Fibroblast of upper back skin (primary cell): ENCODE results near the gene TBCE.
A peak's percentile ranks its signal among the peaks of the same experiment; 100 is the strongest.
"Not testable (repeated sequence)": the region's sequence is repeated elsewhere in the genome, so short reads cannot be mapped to it uniquely, and the experiment has no call there.

Experiments used
- DNase-seq: peaks from one replicate; pipeline ENCODE4 v3.0.0-alpha.2; 2013

TBCE gene

GRCh38 chr1:235357485-235358373 is 9.5 kb upstream of the TBCE start:
- no peak for DNase-seq

DNA sequence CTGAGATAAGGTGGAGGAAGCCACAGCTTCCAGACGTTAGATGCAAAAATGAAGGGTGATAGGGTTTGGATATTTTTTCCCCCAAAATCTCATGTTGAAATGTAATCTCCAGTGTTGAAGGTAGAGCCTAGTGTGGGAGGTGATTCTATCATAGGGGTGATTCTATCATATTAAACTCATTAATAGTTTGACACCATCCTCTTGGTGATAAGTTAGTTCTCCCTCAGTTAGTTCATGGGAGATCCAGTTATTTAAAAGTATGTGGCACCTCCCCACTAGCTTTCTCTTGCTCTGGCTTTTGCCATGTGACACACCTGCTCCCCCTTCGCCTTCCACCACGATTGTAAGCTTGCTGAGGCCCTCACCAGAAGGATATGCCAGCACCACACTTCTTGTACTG is 8.3 kb upstream of the TBCE start:
- DNase-seq, result no peak

GRCh38 chr1:235364189-235364588 is 3.0 kb upstream of the TBCE start:
- DNase-seq, result not testable (repeated sequence)

GRCh38 chr1:235366286-235366685 is 941 bp upstream of the TBCE start:
- no peak for DNase-seq

DNA sequence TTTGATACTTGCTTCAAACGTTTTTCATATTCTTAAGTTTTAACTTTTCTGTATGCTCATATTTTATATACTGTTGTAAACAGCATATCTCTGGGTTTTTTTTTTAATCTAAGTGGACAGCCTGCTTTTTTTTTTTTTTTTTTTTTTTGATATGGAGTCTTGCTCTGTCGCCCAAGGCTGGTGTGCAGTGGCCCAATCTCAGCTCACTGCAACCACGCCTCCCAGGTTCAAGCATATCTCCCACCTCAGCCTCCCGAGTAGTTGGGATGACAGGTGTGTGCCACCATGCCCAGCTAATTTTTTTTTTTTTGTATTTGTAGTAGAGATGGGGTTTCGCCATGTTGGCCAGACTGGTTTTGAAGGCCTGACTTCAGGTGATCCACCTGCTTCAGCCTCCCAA is 1.2 kb downstream of the TBCE start:
- DNase-seq, result no peak

- DNase-seq, result no peak
Observed at GRCh38 chr1:235369802-235370201, 2.6 kb downstream of the TBCE start.

DNA sequence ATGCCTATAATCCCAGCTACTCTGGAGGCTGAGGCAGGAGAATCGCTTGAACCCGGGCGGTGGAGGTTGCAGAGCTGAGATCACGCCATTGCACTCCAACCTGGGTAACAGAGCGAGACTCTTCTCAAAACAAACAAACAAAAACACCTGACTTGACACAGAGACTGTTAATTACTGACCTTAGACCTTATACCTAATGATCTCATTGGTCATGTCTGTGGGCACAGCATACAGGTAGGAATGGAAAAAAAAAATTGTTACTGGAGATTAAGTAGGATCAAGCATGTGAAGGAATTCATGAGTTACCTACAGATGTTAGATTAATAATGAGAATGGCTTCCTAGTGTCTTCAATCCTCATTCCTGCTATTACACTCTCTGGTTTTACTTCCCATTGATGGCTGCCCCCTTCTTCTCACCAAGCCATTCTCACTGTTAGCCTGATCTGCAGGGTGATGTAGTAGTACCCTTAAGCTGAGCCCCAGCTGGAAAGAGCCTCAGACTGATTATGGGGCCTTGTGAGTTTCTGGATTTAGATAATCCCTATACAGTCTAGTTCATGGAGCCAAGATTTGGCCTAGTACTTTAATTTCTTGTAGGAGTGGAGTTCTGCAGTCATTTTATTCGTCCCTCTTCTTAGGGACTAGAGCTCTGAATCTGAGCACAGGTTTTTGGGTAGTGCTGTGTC is 8.8 kb downstream of the TBCE start:
- DNase-seq, result no peak

DNA sequence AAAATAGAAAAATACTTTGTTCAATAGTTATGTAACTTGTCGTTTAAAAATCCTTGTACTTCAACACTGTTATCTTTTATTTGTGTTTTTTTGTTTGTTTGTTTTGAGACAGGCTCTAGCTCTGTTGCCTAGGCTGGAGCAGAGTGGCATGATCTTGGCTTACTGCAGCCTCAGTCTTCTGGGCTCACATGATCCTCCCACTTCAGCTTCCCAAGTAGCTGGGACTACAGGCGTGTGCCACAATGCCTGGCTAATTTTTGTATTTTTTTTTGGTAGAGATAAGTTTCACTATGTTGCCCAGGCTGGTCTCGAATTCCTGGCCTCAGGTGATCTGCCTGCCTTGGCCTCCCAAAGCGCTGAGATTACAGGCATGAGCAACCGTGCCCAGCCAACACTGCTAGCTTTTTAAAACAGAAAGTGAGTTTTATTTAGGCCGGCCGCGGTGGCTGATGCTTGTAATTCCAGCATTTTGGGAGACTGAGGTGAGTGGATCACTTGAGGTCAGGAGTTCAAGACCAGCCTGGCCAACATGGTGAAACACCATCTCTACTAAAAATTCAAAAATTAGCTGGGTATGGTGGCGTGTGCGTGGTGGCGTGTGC is 11.0 kb downstream of the TBCE start:
- not testable (repeated sequence) for DNase-seq

- not testable (repeated sequence) for DNase-seq
Observed at GRCh38 chr1:235381955-235382739, 14.9 kb downstream of the TBCE start.

- not testable (repeated sequence) for DNase-seq
Observed at GRCh38 chr1:235385633-235386032, 18.4 kb downstream of the TBCE start.

- peak; percentile 24 for DNase-seq
Observed at GRCh38 chr1:235391874-235392273, 24.6 kb downstream of the TBCE start.

DNA sequence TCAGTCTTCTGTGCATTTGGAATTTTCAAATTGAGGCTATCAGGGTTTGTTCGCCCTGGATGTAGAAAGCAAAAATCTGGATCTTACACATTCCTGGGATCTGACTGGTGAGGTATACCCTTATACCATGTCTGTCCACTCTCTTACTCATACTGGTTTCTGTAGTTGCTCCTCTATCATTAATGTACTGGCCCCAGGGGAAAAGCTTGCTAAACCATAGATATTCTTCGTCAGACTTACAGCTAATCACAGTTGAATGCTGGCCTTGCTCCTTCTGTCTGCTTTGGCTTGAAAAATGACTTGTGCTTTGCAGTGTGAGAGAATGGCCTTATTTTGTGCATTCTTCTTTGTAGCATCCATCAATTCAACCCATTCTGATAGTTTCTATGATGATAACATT is 30.5 kb downstream of the TBCE start:
- peak; percentile 99 for DNase-seq

DNA sequence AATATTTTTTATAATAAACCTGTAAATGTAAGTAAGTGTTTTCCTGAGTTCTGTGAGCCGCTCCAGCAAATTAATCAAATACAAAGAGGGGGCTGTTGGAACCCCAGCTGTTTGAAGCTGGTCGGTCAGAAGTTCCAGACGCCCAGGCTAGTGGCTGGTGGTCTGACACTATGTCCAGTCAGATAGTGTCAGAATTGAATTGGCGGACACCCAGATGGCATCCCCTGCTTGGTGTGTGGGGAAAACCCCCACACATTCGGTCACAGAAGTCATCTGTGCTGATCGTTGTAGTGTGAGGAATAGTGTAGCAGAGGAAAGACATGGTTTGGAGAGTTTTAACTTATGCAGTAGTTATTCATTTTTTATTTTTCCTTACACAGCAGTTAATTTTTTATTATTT is 32.4 kb downstream of the TBCE start:
- DNase-seq, result no peak

- DNase-seq, result peak; percentile 79
Observed at GRCh38 chr1:235401251-235401650, 34.0 kb downstream of the TBCE start.

- no peak for DNase-seq
Observed at GRCh38 chr1:235402457-235403200, 35.4 kb downstream of the TBCE start.

DNA sequence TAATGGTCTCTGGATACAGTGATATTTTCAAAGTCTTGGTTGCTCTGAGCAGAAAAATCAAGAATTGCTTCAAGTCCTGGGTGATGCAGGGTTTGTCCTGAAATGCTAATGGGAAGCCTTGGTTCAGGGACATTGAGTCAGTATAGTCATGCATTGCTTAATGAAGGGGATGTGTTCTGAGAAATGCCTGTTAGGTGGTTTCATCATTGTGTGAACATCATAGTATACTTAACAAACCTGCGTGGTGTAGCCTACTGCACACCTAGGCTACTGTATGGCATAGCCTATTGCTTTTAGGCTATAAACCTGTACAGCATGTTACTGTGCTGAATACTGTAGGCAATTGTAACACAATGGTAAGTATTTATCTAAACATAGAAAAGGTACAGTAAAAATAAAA is 36.4 kb downstream of the TBCE start:
- DNase-seq, result no peak

DNA sequence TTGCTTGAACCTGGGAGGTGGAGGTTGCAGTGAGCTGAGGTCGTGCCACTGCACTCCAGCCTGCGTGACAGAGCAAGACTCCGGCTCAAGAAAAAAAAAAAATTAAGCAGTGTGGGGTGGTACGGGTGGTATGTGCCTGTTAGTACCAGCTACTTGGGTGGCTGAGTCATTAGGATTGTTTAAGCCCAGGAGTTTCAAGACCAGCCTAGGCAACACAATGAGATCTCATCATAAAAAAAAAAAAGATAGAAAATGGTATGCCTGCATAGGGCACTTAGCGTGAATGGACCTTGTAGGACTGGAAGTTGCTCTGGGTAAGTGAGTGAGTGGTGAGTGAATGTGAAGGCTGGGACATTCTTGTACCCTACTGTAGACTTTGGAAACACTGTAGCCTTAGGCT is 37.0 kb downstream of the TBCE start:
- no peak for DNase-seq

- no peak for DNase-seq
Observed at GRCh38 chr1:235407419-235407818, 40.2 kb downstream of the TBCE start.

GRCh38 chr1:235408503-235408960 is 41.3 kb downstream of the TBCE start:
- no peak for DNase-seq

DNA sequence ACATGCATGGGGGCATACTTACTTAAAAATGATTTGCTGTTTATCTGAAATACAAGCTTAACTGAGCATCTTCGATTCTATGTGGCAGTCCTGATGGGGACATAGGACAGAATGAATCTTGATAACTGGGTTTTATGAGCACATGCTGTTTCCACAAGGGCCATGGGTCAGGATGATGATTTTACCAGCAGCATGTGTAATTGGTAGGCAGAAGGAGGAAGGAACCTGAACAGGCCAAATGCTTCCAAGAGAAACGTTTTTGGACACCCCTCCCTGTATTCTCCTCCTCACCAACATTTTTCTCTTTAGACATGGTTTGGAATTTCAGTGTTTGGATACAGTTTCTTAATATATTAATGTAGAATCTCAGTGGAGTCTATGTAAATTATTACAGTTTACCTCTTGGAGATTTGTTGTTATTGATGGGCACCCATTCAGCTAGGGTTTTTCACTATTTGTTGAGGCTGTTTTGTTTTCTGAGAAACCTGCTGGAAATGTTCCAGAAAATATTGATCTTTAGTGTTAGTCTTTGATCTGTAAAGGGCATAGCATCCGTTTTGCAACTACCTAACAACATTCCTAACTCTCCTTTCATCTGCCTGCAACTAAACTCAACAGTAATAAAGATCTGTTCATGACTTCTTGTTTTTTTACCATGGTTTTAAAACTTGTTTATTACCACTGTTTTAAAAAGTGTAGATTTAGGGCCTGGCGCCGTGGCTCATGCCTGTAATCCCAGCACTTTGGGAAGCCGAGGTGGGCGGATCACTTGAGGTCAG is 42.0 kb downstream of the TBCE start:
- DNase-seq, result no peak

DNA sequence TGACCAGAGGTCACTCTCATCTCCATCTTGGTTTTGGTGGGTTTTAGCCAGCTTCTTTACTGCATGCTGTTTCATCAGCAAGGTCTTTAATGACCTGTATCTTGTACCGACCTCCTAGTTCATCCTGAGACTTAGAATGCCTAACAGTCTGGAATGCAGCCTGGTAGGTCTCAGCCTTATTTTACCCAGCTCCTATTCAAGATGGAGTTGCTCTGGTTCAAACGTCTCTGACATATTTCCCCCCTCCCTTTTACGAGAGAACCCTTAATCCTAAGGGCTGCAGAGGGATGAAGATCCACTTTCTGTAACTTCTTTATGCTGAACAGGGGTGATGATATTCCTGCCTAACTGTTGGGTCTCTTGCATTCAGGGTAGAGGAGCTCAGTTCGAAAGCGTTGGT is 43.2 kb downstream of the TBCE start:
- DNase-seq, result no peak
